GM18498 (cell line): ENCODE measurements around the gene SRRD.

ENCODE experiments used
- ATAC-seq: cut with Tn5 transposase; IDR thresholded peaks from one replicate; pipeline ENCODE4 v1.9.1; 2021; ENCODE audit warnings: mild to moderate bottlenecking, moderate library complexity; ENCODE audit not compliant: unreplicated experiment

SRRD gene

DNA sequence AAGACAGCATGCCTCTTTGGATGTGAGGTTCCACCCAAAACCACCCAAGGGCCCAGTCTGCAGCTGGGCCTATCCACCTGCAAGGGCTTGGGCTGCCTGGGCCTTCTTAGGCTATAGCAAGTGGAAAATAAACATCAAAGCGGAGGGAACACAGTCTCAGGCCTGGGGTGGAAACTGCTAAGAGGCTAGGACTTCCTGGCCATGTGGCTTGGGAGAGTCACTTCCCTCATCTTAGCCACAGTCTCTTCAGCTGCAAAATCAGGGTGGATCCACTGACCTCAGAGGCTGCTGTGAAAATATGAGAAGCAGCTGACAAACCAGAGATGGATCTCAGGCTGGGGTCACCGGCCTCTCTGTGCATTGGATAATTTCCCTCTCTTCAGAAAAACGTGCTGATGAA is 59.2 kb downstream of the SRRD start:
- ATAC-seq, result no peak
